ENCODE data around the gene RFLNA.

DNA sequence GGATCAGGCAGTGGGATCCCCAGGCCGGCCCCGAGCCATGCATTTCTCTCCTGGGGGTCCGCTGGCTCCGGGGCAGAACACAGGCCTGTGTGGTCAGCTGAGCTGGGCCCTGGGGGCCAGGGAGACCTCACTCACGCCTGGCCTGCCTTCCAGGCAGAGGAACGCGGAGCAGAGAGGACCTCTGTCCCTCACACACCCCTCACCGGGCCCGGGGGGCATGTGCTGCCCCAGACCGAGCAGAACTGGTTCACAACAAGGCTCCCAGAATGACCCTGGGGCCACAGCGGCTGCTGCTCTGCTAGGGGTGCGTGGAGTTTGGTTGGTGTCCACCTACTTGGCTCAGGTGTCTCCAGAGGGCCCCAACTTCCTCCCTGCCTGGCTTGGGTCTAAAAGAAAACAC lies 33.0 kb upstream of the RFLNA start:
- no peak for TF ChIP-seq POLR2A (IDR thresholded peaks at IDR 0.05; ENCODE audit: low read length)
- no peak for TF ChIP-seq GATA1 (IDR thresholded peaks at IDR 0.05; ENCODE audit: low read depth, low read length)

Measured in erythroblast (primary cell).